ENCODE data around the gene MAGEA1. TPM values are rescaled to one million over a fixed set of nuclear protein-coding genes. Genes with fewer than 3 reads are reported as not detected.
"Not testable (repeated sequence)": the region's sequence is repeated elsewhere in the genome, so short reads cannot be mapped to it uniquely, and the experiment has no call there.

Gene MAGEA1
- not detected for polyA plus RNA-seq (ENCODE audit: insufficient read length in 4 of 4)

DNA sequence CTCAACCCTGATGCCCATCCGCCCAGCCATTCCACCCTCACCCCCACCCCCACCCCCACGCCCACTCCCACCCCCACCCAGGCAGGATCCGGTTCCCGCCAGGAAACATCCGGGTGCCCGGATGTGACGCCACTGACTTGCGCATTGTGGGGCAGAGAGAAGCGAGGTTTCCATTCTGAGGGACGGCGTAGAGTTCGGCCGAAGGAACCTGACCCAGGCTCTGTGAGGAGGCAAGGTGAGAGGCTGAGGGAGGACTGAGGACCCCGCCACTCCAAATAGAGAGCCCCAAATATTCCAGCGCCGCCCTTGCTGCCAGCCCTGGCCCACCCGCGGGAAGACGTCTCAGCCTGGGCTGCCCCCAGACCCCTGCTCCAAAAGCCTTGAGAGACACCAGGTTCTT lies at the start of gene MAGEA1:
TSS of gene MAGEA1 (plus strand) at position 154 of the 400 bp plus-strand sequence. CDS start 3,106 bp downstream, outside the sequence.
- DNase-seq (ENCODE audit: low read depth in 4 of 4, low spot score in 2 of 4) = no peak

DNA sequence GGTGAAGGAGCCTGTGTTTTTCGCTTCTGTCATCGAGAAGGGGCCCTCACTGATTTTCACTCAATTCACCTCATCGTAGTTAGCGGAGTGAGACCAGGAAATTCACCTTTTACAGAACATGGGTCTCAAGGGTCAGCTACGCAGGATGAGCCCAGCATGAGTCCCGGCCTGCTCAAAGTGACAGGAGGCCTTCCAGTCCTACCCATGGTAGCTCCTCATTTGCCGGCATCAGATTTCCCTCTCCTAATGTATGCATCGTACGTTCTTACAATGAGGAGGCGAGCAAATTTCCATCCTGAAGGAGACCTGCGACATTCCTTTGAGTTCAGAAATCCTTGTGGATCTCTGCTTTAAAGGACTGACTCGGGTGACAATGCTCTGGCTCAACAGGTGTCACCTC lies 46.2 kb upstream of the MAGEA1 start:
- DNase-seq (ENCODE audit: low read depth in 4 of 4, low spot score in 2 of 4) = not testable (repeated sequence)

GRCh38 chrX:153139074-153139473 lies 40.0 kb upstream of the MAGEA1 start:
- not testable (repeated sequence) for DNase-seq (ENCODE audit: low read depth in 4 of 4, low spot score in 2 of 4)

DNA sequence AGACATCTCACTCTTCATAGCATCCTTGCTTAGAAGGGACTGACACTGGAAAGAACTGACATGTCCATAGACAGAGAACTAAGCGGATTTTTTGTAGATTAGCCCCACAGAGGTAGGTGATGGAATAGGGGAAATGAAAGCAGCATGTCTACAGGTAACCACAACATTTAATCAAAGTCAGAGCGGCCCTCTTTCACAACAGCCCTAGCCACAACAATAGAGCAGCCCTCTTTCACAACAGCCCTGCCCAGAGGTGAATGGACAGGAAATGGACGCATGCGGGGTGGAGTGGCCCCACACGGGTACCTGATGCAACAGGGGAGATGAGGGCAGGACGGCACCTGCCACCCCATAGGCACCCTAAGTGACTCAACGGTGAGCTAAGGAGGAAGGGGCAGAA lies 32.8 kb upstream of the MAGEA1 start:
- not testable (repeated sequence) for DNase-seq (ENCODE audit: low read depth in 4 of 4, low spot score in 2 of 4)

DNA sequence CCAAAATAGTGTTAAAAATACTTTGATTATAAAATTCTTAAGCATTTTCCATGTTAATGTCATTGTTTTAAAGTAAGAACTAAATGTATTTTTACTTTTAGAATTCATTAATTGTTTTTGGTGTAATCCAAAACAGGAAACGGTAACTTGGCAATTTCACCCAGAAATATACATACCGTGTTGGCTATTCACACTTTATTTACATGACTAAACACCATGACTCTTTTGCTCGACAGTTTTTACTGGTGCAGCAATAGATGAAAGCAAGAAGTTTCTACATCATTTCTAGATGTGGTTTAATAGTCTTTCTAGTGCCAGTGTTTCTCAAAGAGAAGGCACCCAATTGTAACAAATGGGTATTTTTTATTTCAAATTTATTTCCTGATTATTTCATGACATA lies 25.6 kb upstream of the MAGEA1 start:
- no peak for DNase-seq (ENCODE audit: low read depth in 4 of 4, low spot score in 2 of 4)

DNA sequence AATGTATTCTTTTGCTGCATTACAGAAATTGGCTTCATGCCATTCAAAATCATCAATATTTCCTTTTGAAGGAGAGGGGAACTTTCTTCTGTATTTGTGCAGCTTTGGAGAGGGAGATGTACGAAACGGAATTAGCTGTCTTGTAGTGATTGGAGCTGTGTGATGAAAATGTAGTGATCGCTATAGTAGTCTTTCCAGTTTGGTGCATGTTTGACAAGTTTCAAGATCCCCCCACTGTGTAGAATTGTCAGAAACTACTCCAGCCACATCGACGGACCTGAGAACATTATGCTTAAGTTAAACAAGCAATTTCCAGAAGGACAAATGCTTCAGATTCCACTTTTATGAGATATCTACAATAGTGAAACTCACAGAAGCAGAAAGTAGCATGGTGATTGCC lies 21.6 kb upstream of the MAGEA1 start:
- DNase-seq (ENCODE audit: low read depth in 4 of 4, low spot score in 2 of 4) = no peak

DNA sequence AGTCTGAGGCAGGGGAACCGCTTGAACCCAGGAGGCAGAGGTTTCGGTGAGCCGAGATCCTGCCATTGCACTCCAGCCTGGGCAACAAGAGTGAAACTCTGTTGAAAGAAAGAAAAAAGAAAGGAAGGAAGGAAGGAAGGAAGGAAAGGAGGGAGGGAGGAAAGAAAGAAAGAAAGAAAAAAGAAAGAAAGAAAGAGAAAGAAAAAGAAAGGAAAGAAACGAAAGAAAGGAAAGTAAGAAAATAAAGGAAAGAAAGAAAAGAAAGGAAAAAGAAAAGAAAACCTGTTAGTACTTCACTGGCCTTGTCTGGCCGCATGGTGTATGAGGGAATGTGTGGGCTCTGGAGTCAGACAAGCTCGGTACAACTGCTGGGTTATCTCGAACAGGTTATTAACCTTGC lies 20.8 kb upstream of the MAGEA1 start:
- no peak for DNase-seq (ENCODE audit: low read depth in 4 of 4, low spot score in 2 of 4)

GRCh38 chrX:153161952-153162351 lies 17.1 kb upstream of the MAGEA1 start:
- no peak for DNase-seq (ENCODE audit: low read depth in 4 of 4, low spot score in 2 of 4)

GRCh38 chrX:153164733-153165132 lies 14.4 kb upstream of the MAGEA1 start:
- DNase-seq (ENCODE audit: low read depth in 4 of 4, low spot score in 2 of 4) = no peak

GRCh38 chrX:153168423-153168822 lies 10.7 kb upstream of the MAGEA1 start:
- not testable (repeated sequence) for DNase-seq (ENCODE audit: low read depth in 4 of 4, low spot score in 2 of 4)

DNA sequence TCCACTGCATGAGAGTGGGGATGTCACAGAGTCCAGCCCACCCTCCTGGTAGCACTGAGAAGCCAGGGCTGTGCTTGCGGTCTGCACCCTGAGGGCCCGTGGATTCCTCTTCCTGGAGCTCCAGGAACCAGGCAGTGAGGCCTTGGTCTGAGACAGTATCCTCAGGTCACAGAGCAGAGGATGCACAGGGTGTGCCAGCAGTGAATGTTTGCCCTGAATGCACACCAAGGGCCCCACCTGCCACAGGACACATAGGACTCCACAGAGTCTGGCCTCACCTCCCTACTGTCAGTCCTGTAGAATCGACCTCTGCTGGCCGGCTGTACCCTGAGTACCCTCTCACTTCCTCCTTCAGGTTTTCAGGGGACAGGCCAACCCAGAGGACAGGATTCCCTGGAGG lies 2.7 kb downstream of the MAGEA1 start:
- no peak for DNase-seq (ENCODE audit: low read depth in 4 of 4, low spot score in 2 of 4)

DNA sequence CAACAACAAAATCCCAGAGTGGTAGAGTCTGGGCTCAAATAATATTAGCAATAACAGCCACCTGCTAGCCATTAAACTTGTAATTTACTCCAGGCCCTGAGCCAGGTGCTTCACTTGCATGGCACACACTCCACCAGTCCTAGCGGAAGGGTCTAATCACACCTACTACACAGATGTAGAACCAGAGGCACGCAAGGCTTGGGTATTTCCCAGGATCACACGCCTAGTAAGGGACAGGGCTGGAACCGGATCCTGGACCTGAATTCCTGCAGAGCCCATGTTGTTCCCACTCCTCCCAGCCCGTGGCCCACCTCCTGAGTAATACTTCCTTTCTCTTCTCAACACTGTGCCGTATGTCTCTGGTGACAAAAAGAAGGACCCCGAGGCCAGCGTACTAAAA lies 5.7 kb downstream of the MAGEA1 start:
- DNase-seq (ENCODE audit: low read depth in 4 of 4, low spot score in 2 of 4) = no peak

- no peak for DNase-seq (ENCODE audit: low read depth in 4 of 4, low spot score in 2 of 4)
Measured at GRCh38 chrX:153190381-153190780, 11.3 kb downstream of the MAGEA1 start.

DNA sequence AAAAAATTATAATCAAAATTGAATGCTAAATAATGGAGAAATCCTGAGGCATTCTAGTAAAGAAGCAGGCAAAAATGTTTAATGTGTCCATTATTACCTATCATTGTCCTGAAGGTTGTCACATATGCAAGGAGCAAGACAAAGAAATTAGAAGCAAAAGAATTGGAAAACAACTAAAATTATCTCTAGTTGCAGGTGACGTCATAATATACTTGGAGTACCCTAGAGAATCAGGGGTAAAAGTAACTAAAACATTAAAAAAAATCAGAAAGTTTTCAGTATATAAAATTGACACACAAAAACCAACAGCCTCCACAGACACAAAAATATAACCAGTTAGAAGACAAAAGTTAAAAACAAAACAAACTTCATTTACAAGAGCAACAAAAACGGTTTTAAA lies 21.4 kb downstream of the MAGEA1 start:
- DNase-seq (ENCODE audit: low read depth in 4 of 4, low spot score in 2 of 4) = no peak

DNA sequence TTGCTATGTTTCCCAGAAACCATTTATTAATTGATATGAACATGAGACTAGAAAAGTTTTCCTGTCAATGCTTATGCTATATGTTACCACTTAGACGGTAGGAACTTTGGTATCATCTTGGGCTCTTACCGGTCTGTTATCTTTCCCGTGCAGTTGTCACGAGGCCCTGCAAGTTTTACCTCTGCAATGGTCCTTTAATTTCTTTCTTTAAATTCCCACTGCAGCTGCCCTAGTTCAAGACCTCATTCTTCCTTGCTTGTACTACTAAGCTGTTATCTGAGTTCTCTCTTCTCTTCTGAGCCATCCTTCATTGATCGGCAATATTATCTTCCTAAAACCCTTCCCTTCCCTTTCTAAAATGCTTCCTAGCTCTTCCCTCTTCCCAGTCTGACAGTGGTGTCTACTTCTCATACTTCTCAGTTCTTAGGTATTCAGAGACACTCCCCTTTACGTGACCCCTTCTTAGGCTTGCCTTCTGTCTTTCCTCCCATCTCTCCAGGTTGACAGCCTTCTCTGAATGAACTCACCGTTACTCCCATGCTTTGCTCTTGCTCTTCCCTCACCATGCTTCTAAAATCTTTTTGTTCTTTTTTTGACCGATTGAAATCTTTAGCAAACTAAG lies 27.5 kb downstream of the MAGEA1 start:
- no peak for DNase-seq (ENCODE audit: low read depth in 4 of 4, low spot score in 2 of 4)

GRCh38 chrX:153209347-153209746 lies 30.3 kb downstream of the MAGEA1 start:
- DNase-seq (ENCODE audit: low read depth in 4 of 4, low spot score in 2 of 4) = no peak

- no peak for DNase-seq (ENCODE audit: low read depth in 4 of 4, low spot score in 2 of 4)
Measured at GRCh38 chrX:153214934-153215333, 35.9 kb downstream of the MAGEA1 start.

- DNase-seq (ENCODE audit: low read depth in 4 of 4, low spot score in 2 of 4) = no peak
Measured at GRCh38 chrX:153216926-153217325, 37.8 kb downstream of the MAGEA1 start.

- no peak for DNase-seq (ENCODE audit: low read depth in 4 of 4, low spot score in 2 of 4)
Measured at GRCh38 chrX:153225438-153226098, 46.5 kb downstream of the MAGEA1 start.

GRCh38 chrX:153226344-153227185 lies 47.5 kb downstream of the MAGEA1 start:
- no peak for DNase-seq (ENCODE audit: low read depth in 4 of 4, low spot score in 2 of 4)
